Activated CD4-positive, alpha-beta T cell treated with anti-CD3 and anti-CD28 coated beads, Interleukin-2, amount 10 ng/mL, durations not matched to agents 7 days and 5 days (primary cell): ENCODE data around the gene OTUD7B. TPM values are rescaled to one million over a fixed set of nuclear protein-coding genes. Genes with fewer than 3 reads are reported as not detected.

Source experiments
- CTCF ChIA-PET: fragments of 350-600 bp; sonication (Branson Sonifier 250); formaldehyde crosslinking; loops from one replicate; lab custom pipeline; 2021; ENCODE audit warnings: antibody characterized with exemption; lab: Charles Lee
- POLR2A ChIA-PET: fragments of 350-600 bp; sonication (Branson Sonifier 250); formaldehyde crosslinking; loops from one replicate; lab custom pipeline; 2021; ENCODE audit warnings: antibody characterized with exemption; lab: Charles Lee
- DNase-seq: peaks from one replicate; pipeline ENCODE4 v3.0.0-alpha.2; 2020
- H3K27ac Mint-ChIP-seq: one replicate; pipeline ENCODE4 v1.8.0; 2021; ENCODE audit warnings: mild to moderate bottlenecking, moderate library complexity, mixed read lengths
- H3K27me3 Mint-ChIP-seq: one replicate; pipeline ENCODE4 v1.8.0; 2021; ENCODE audit warnings: mixed read lengths
- H3K36me3 Mint-ChIP-seq: one replicate; pipeline ENCODE4 v1.8.0; 2021; ENCODE audit warnings: low read depth, mixed read lengths
- H3K4me1 Mint-ChIP-seq: one replicate; pipeline ENCODE4 v1.8.0; 2021; ENCODE audit warnings: mixed read lengths
- H3K4me3 Mint-ChIP-seq: one replicate; pipeline ENCODE4 v1.8.0; 2021; ENCODE audit warnings: mild to moderate bottlenecking, moderate library complexity, mixed read lengths
- H3K9me3 Mint-ChIP-seq: one replicate; pipeline ENCODE4 v1.8.0; 2021; ENCODE audit warnings: mixed read lengths
- total RNA-seq, 2 experiments: library from RNA; stranded (reverse); gene quantifications; one replicate each; pipeline ENCODE4 v1.2.3, GENCODE V29; 2021

The OTUD7B gene
- total RNA-seq, 2 experiments from 2014 or later: 9.9 to 10.6 TPM

DNA sequence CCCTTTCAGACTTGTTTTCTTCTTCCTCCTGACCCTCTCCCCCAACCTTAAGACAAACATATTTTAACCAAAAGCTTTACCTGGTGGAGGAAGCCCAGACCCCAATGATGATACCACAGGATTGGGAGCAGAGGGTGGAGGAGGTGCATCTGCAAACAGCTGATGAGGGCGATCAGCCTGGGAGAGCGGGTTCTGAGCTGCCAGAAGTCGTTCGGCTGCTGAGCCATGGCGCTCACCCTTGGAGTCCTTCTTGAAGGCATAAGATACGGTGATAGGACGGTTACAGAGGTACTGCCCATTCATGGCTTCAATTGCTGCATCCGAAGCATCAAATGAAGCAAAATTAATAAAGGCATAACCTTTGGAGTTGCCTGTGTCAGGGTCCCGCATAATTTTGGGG lies 84.2 kb downstream of the OTUD7B start:
- peaks cover 57% of the 10 kb centered on the region for H3K4me1 Mint-ChIP-seq
- DNase-seq: no peak

DNA sequence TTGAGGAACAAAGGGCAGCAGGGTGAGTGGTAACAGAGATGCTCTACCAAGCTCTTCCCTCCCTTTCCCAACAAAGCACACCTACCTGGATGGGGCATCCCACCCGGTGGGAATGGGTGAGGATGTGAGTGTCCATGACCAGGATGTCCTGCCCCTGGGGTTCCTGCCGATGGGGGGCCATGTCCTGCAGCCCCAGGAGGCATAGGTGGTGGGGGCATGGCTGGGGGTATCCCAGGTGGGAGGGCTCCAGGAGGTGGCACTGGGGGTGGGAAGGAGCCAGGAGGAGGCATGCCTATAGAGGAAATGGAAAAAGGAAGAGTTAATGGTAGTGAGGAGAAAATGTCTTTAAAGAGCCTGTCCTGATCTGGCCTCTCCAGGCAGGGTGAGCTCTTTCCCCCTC lies 84.8 kb downstream of the OTUD7B start:
- H3K27me3 Mint-ChIP-seq: no peaks in the 10 kb centered on the region
- ChIA-PET CTCF (interaction anchor here (1.1 kb wide), 2 partner anchors 8 to 9 kb away, joined by 4 read pairs; no protein-coding TSS in a partner anchor), POLR2A (no interaction called here)
- H3K27ac Mint-ChIP-seq: peak overlapping the region; percentile 56
- peak overlapping the region; percentile 93 for H3K4me3 Mint-ChIP-seq
- H3K4me1 Mint-ChIP-seq: peaks cover 52% of the 10 kb centered on the region
- no peak for DNase-seq
- H3K36me3 Mint-ChIP-seq: peaks cover 52% of the 10 kb centered on the region
- H3K9me3 Mint-ChIP-seq: no peaks in the 10 kb centered on the region

More for the DNA sequence above, 84.2 kb downstream of the OTUD7B start:
- H3K27ac Mint-ChIP-seq: peak overlapping the region; percentile 56
- peaks cover 52% of the 10 kb centered on the region for H3K36me3 Mint-ChIP-seq
- CTCF ChIA-PET: no interaction called here
- H3K9me3 Mint-ChIP-seq: no peaks in the 10 kb centered on the region
- POLR2A ChIA-PET: no interaction called here
- H3K4me3 Mint-ChIP-seq: peak overlapping the region; percentile 93
- H3K27me3 Mint-ChIP-seq: no peaks in the 10 kb centered on the region

DNA sequence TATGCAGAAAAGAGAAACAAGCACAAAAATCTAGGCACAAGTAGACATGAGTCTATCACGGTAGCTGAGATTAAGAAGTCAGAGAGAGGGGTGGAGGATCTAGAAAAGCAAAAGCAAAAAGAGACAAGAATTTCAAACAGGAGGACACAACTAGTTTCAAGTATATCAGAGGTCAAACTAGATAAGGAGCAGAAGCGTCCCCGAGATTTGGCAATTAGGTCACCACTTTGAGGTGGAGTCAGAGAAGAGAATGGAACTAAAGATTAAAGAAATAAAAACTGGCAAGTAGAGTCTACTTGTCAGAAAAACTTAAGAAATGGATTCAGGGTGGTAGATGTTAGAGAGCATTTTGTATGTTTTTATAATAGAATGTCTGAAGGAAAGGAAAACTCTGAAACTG lies 85.2 kb downstream of the OTUD7B start:
- H3K27me3 Mint-ChIP-seq: no peaks in the 10 kb centered on the region
- H3K36me3 Mint-ChIP-seq: peaks cover 52% of the 10 kb centered on the region
- peaks cover 48% of the 10 kb centered on the region for H3K4me1 Mint-ChIP-seq
- H3K27ac Mint-ChIP-seq: no peak overlapping the region
- no peak for DNase-seq
- peak overlapping the region; percentile 93 for H3K4me3 Mint-ChIP-seq
- no peaks in the 10 kb centered on the region for H3K9me3 Mint-ChIP-seq
- CTCF ChIA-PET: interaction anchor here (1.0 to 1.1 kb wide), 3 partner anchors 9 to 19 kb away, joined by 3 to 4 read pairs (median 4); no protein-coding TSS in a partner anchor
- POLR2A ChIA-PET: no interaction called here

DNA sequence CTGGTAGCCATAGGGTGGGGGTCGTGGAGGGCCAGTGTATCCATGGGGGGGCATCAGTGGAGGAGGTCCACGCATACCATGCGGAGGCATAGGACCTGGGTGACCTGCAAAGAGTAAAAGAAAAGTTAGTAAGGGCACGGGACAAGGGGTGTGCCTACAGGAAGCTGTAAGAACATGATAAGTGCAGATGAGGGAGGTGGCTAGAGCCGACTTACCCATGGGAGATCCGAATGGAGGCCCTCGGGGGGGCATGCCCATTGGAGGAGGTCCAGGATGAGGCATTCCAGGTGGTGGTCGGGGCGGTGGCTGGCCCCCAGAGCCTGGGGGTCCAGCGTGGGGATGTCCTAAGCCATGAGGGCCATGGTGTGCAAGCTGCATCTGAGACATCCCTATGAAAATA lies 86.9 kb downstream of the OTUD7B start:
- H3K27ac Mint-ChIP-seq: no peak overlapping the region
- H3K4me1 Mint-ChIP-seq: peaks cover 40% of the 10 kb centered on the region
- H3K27me3 Mint-ChIP-seq: no peaks in the 10 kb centered on the region
- CTCF ChIA-PET: interaction anchor here (0.6 kb wide), 1 partner anchor 266 kb away, joined by 3 read pairs; no protein-coding TSS in a partner anchor
- DNase-seq: no peak
- POLR2A ChIA-PET: no interaction called here
- H3K9me3 Mint-ChIP-seq: no peaks in the 10 kb centered on the region
- H3K4me3 Mint-ChIP-seq: no peak overlapping the region
- H3K36me3 Mint-ChIP-seq: peaks cover 52% of the 10 kb centered on the region

DNA sequence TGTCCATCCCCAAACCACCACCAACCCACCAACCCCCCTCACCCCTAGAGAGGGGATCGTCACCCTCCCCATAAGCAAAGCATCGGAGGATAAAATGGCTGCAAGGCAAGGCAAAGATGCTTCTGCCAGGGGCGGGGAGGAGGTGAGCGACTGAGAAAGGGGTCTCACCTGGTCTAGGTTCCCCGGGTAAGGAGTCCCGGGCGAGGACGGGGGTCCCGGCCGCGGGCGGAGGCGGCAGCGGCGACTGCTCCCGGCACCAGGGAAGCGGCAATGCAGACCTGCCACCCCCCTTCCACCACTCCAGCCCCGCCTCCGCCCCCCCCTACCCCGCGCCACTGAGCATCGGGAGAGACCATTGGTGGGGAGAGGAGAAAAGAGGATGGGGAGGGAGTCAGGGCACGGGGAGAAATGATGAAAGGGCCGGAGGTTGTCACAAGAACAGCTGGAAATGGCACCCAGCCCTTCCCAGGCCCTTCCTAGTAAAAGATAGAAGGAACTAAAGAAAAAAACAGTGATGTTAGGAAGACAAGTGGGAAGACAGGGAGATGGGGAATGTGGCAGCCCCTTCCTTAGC lies 92.9 kb downstream of the OTUD7B start, which contains the start of gene SV2A:
Gene SV2A (minus strand): TSS at position 274 of the 574 bp plus-strand sequence. CDS start 4,004 bp downstream, outside the sequence.
- DNase-seq: peak; percentile 43
- Mint-ChIP-seq H3K36me3 (peaks cover 9% of the 10 kb centered on the region), H3K27ac (peak within 1 kb of the TSS; percentile 76), H3K27me3 (no peaks in the 10 kb centered on the region), H3K9me3 (no peaks in the 10 kb centered on the region), H3K4me1 (peaks cover 52% of the 10 kb centered on the region), H3K4me3 (peak within 1 kb of the TSS; percentile 79)
- POLR2A ChIA-PET: no interaction called here
- CTCF ChIA-PET: no interaction called here

DNA sequence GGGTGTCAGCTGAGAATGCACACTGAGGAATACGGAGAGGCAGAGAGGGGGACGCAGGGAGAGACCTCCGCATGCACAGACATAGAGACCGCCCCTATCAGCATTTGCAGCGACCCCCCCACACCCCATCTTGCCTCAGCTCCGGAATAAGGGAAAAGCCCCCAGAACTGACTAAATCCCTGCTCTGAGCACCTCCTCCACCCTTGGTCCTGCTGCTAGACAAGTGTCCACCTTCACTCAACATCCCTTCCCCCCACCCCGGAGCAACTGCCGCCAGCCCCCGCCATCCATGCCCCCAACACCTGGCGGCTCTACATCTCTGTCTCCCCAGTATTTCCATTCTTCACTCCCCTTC lies 93.7 kb downstream of the OTUD7B start:
- POLR2A ChIA-PET: interaction anchor here (1.0 kb wide), 1 partner anchor 28 kb away, joined by 3 read pairs; no protein-coding TSS in a partner anchor
- Mint-ChIP-seq H3K9me3 (no peaks in the 10 kb centered on the region), H3K4me1 (peaks cover 52% of the 10 kb centered on the region), H3K36me3 (peaks cover 6% of the 10 kb centered on the region), H3K27me3 (no peaks in the 10 kb centered on the region), H3K4me3 (peak overlapping the region; percentile 79), H3K27ac (peak overlapping the region; percentile 20)
- no peak for DNase-seq
- CTCF ChIA-PET: interaction anchor here (1.4 to 1.8 kb wide), 2 partner anchors 8 to 15 kb away, joined by 4 to 7 read pairs; no protein-coding TSS in a partner anchor

DNA sequence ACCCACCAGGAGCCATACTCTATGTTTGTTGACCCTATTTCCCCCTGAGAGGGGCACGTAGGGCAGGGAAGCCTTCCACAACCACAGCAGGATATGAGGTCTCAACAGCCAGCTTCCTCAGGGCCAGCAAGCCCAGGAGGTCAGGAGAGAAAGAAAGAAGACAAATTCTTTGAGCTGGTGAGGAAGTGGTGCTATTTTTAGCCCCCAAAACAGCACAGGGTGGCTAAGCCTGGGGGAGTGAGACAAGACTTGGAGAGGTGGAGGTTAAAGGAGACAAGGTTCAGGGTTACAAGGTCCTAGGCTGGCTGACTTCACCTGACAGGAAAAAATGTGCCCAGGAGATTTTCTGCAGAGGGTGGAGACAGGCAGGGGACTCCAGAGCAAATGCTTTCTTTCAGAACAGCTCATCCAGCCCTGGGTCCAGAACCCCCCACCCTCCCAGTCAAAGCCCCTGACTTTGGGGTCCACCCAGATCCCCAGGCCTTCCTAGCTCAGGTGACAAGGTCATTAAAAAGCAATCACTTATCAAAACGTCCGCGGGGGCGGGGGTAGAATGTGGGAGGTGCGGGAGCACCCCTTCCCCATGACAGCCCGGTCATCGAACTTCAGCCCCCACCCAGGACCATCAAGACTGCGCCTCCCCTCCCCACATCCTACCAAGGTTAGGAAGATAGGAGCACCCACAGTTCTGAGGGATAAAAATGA lies 94.2 kb downstream of the OTUD7B start:
- H3K4me1 Mint-ChIP-seq: peaks cover 56% of the 10 kb centered on the region
- ChIA-PET POLR2A (interaction anchor here (0.6 to 1.0 kb wide), 2 partner anchors 28 to 220 kb away, joined by 3 read pairs; no protein-coding TSS in a partner anchor), CTCF (interaction anchor here (1.0 to 1.8 kb wide), 4 partner anchors 9 to 16 kb away, joined by 3 to 7 read pairs (median 4); no protein-coding TSS in a partner anchor)
- H3K27me3 Mint-ChIP-seq: no peaks in the 10 kb centered on the region
- no peaks in the 10 kb centered on the region for H3K9me3 Mint-ChIP-seq
- peaks cover 3% of the 10 kb centered on the region for H3K36me3 Mint-ChIP-seq
- peak overlapping the region; percentile 65 for H3K27ac Mint-ChIP-seq
- DNase-seq: no peak
- peak overlapping the region; percentile 79 for H3K4me3 Mint-ChIP-seq

DNA sequence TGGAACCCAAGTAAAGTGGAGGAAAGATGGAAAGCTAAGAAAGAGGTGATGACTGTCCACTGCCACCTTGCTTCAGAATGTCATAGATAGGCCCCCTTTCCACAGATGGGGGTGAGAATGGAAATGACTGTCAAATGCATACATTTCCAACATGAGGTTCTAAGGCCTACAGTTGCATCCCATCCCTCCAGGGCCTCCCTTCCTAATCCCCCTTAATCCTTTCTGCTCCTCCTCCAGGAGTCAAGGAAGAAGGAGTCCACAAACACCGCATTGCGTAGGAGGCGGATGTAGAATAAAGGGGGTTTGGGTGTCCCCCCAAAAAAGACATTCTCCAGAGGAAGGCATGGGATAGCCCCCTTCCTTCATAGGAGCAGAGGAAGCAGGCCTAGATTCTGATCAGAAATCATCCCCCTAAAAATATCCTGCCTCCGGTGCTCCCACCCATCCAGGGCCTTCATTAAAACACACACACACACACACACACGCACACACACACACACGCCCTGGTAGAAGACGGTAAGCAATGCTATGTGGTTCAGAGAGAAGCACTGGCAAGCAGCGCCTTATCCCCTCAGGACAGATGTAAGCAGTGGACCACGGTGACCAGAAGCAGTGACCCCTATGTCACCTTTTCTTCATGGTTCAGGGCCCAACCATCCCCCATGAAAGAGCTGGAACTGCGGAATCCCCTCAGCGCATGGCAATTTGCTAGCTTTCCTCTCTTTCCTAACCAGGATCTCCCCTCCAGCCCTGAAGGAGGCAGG lies 94.9 kb downstream of the OTUD7B start:
- Mint-ChIP-seq H3K27me3 (no peaks in the 10 kb centered on the region), H3K4me1 (peaks cover 56% of the 10 kb centered on the region), H3K36me3 (peaks cover 4% of the 10 kb centered on the region), H3K4me3 (peak overlapping the region; percentile 79), H3K9me3 (no peaks in the 10 kb centered on the region), H3K27ac (peak overlapping the region; percentile 65)
- no peak for DNase-seq
- ChIA-PET POLR2A (interaction anchor here (0.6 to 1.0 kb wide), 2 partner anchors 27 to 221 kb away, joined by 3 read pairs; no protein-coding TSS in a partner anchor), CTCF (interaction anchor here (1.0 to 1.8 kb wide), 4 partner anchors 9 to 16 kb away, joined by 3 to 7 read pairs (median 4); no protein-coding TSS in a partner anchor)

DNA sequence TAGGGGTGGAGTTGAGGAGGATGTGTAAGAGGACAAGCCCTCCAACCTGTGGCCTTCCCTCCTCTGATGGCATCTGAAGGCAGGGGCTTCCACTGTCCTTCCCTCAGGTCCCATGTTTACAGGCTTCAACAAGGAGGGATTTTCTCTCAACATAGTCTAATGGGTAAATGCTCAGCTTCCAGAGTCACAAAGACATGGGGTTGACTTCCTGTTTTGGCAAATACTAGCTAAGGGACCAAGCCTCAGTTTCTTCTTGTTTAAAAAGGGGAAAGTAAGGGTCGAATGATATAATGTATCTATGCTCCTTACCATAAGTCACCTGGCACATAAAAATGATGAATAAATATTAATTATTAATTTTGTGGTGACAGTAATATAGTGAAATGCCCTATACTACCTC lies 96.0 kb downstream of the OTUD7B start:
- peaks cover 56% of the 10 kb centered on the region for H3K4me1 Mint-ChIP-seq
- CTCF ChIA-PET: no interaction called here
- no peak overlapping the region for H3K4me3 Mint-ChIP-seq
- no peaks in the 10 kb centered on the region for H3K9me3 Mint-ChIP-seq
- DNase-seq: no peak
- peaks cover 4% of the 10 kb centered on the region for H3K36me3 Mint-ChIP-seq
- POLR2A ChIA-PET: no interaction called here
- no peaks in the 10 kb centered on the region for H3K27me3 Mint-ChIP-seq
- peak overlapping the region; percentile 70 for H3K27ac Mint-ChIP-seq

DNA sequence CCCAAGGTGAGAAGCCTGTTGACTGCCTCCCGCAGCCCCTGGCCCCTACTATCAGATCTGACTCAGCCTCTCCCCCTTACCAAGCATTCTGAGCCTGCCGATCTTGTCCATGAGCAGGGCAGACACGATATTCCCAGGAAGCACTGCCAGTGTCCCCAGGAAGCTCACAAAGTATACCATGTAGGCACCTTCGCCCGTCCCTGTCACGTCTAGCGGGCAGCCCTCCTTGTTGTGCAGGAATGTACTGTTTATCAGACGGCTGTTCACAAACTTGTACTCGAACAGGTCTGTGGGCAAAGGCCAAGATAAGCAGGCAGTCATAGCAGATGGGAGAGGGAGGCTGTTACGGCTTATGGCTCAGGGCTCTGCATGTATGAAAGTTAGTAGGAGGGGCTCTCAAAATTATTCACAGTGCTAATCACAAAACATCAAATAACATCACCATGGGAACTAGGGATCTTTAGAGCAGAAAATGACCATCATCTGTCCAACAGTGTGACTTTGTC lies 103.9 kb downstream of the OTUD7B start:
- ChIA-PET POLR2A (no interaction called here), CTCF (interaction anchor here (1.3 to 1.4 kb wide), 2 partner anchors 10 to 18 kb away, joined by 3 read pairs; no protein-coding TSS in a partner anchor)
- Mint-ChIP-seq H3K9me3 (no peaks in the 10 kb centered on the region), H3K4me3 (no peak overlapping the region), H3K27ac (no peak overlapping the region), H3K36me3 (peaks cover 9% of the 10 kb centered on the region), H3K4me1 (peaks cover 6% of the 10 kb centered on the region), H3K27me3 (no peaks in the 10 kb centered on the region)
- no peak for DNase-seq

DNA sequence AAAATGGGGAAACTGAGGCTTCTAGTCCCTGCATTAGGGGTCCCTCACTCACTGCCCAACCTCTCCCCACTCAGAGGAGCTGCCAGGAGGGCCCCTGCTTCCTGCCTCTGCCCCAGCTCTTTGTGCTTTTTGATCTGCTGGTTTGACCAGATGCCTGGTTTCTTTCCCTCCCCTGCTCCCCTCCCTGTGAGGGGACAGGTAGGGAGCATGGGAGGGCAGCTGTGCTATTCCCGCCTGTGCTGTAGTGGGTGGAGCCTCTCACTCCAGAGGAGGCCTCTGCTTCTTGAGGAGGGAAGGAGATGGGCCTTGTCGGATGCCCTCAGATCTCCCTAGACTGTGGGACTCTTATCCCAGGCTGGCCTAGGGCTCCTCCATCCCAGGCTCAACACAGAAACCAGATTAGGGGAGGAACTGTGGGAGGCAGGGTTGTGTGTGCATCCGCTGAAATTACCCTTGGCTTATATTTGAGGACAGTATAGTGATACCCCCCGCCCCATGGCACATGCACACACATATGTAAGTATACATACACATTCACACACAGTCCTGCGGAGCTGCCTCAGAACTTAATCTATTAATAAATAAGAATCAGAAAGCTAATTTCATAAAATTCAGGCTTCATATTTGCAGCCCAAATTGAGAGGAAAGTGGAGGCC lies 106.6 kb downstream of the OTUD7B start:
- no peak for DNase-seq
- Mint-ChIP-seq H3K4me1 (peaks cover 24% of the 10 kb centered on the region), H3K27ac (no peak overlapping the region), H3K27me3 (no peaks in the 10 kb centered on the region), H3K36me3 (peaks cover 16% of the 10 kb centered on the region), H3K4me3 (no peak overlapping the region), H3K9me3 (no peaks in the 10 kb centered on the region)
- ChIA-PET POLR2A (interaction anchor here (0.8 kb wide), 1 partner anchor 17 kb away, joined by 3 read pairs; a partner anchor contains a TSS), CTCF (interaction anchor here (1.1 to 4.1 kb wide), 2 partner anchors 8 to 16 kb away, joined by 3 to 12 read pairs; a partner anchor contains a TSS)
